ENCODE results near the gene PLAAT2.
"Not testable (repeated sequence)": the region's sequence is repeated elsewhere in the genome, so short reads cannot be mapped to it uniquely, and the experiment has no call there.

The PLAAT2 gene

GRCh38 chr11:63574856-63575602, 11.8 kb upstream of the PLAAT2 start:
- DNase-seq: no peak

GRCh38 chr11:63573881-63574855, 11.0 kb upstream of the PLAAT2 start:
- DNase-seq: no peak

- no peak for DNase-seq
Measured at GRCh38 chr11:63572026-63572688, 9.0 kb upstream of the PLAAT2 start.

- no peak for DNase-seq
Measured at GRCh38 chr11:63569570-63569969, 6.4 kb upstream of the PLAAT2 start.

- DNase-seq: peak; percentile 60
Measured at GRCh38 chr11:63567044-63567840, 4.1 kb upstream of the PLAAT2 start.

- DNase-seq: no peak
Measured at GRCh38 chr11:63564784-63565350, 1.7 kb upstream of the PLAAT2 start.

- DNase-seq: no peak
Measured at GRCh38 chr11:63564056-63564774, 1.0 kb upstream of the PLAAT2 start.

- DNase-seq: peak; percentile 5
Measured at GRCh38 chr11:63560506-63561180, 2.5 kb downstream of the PLAAT2 start.

- no peak for DNase-seq
Measured at GRCh38 chr11:63558459-63559157, 4.6 kb downstream of the PLAAT2 start.

GRCh38 chr11:63557570-63557969, 5.6 kb downstream of the PLAAT2 start:
- DNase-seq: no peak

GRCh38 chr11:63556404-63557013, 6.7 kb downstream of the PLAAT2 start:
- no peak for DNase-seq

GRCh38 chr11:63554877-63555223, 8.3 kb downstream of the PLAAT2 start:
- DNase-seq: no peak

GRCh38 chr11:63553759-63554158, 9.4 kb downstream of the PLAAT2 start:
- no peak for DNase-seq

- DNase-seq: no peak
Measured at GRCh38 chr11:63552921-63553320, 10.3 kb downstream of the PLAAT2 start.

- no peak for DNase-seq
Measured at GRCh38 chr11:63551889-63552266, 11.3 kb downstream of the PLAAT2 start.

- DNase-seq: no peak
Measured at GRCh38 chr11:63551091-63551888, 11.9 kb downstream of the PLAAT2 start.

GRCh38 chr11:63550156-63550700, 13.0 kb downstream of the PLAAT2 start:
- not testable (repeated sequence) for DNase-seq

- DNase-seq: no peak
Measured at GRCh38 chr11:63549411-63549810, 13.8 kb downstream of the PLAAT2 start.

- no peak for DNase-seq
Measured at GRCh38 chr11:63548178-63548577, 15.0 kb downstream of the PLAAT2 start.
